Measurements from ENCODE around the gene DOCK2.
"Not testable (repeated sequence)": the region's sequence is repeated elsewhere in the genome, so short reads cannot be mapped to it uniquely, and the experiment has no call there.

DOCK2 gene

DNA sequence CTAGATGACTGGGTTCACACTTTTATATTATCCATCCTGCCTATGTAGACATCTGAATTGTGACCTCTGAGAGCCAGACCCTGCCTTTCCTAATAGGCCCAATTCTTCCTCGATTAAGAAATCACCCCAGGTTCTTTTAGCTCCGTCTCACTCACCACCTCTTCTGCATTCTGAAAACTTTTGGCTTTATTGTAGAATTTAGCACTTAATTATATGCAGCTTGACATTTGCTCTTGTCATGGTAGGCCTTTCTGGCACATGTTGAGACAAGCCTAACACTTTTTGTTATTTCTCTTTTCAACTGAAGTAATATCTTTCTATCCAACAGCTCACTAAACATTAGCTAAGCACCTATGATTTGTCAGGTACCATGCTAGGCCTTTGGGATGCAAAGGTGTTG, 180.0 kb downstream of the DOCK2 start:
- DNase-seq (ENCODE audit: low spot score) = no peak

DNA sequence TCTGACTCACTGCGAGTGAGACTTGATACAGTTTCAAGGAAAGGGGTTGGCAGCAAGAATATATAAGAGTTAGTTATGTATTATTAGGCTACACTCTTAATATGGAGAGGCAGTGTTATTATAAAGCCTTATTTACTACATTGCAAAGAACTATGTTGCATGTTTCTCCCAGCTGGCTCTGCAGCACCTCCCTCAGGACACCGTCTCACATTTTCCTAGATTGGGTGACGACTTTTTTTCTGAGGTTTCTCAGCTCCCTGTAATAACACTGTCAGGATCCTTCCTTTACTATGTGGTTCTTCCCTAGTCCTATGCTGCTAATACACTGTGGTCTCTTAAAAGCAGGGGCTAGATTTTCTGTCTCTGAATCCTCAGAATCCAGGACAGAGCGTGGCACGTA, 189.5 kb downstream of the DOCK2 start:
- peak; percentile 21 for DNase-seq (ENCODE audit: low spot score)

DNA sequence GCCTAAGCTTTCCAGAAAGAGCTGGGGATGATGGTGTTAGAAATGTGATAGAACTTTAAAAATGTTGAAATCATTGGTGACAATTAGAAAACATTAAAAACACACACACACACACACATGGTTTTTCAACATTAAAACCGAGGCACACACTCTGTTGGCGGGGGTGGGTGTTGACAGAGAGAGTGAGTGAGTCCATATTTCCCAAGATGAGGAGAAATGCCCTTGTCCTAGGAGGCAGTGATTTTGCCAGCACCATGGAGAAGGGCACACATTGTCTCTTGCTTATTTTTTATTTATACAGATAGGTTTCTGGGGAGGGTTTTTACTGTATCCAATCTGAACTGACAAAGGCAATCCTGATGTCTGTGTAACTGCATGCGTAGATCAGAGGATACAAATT, 190.7 kb downstream of the DOCK2 start:
- no peak for DNase-seq (ENCODE audit: low spot score)

DNA sequence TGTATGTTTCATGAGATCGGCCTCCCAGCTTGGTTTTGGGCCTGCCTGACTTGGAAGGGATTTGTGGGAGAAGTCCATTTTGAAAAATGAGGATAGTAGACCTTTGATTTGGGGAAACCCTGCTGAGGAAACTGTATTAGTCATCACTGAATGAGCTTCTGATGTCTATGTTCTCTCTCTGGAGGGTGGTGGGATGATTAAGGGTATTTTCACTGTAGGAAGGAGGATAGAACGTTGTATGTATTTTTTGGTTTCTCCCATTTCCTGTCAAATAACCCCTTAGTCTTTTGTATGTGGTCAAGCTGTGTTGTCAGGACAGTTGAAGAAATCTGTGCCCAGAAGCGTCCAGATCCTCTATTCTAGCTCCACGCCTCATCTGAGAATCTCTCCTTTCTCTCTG, 191.3 kb downstream of the DOCK2 start:
- DNase-seq (ENCODE audit: low spot score) = no peak

- no peak for DNase-seq (ENCODE audit: low spot score)
These were observed 194.3 kb downstream of the DOCK2 start for GRCh38 chr5:169831331-169831730.

DNA sequence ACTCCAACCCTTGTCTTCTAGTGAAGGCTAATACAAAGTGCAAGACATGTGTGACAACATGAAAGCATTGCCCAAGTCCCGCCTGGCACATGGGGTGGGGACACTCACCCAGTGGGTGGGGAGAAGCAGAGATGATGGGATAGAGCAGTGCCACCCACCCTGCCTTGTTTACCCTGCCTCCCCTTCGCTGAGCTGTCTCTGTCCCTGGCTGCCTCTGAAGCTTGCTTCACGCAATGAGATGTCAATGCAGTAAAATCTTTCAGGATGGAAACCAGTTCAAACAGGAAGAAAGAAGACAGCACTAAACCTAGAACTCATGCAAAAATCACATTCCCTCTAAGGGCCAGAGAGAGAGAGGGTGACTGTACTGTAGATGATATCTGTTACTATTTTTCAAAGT, 195.2 kb downstream of the DOCK2 start:
- no peak for DNase-seq (ENCODE audit: low spot score)

GRCh38 chr5:169832845-169833244, 195.8 kb downstream of the DOCK2 start:
- DNase-seq (ENCODE audit: low spot score) = no peak

DNA sequence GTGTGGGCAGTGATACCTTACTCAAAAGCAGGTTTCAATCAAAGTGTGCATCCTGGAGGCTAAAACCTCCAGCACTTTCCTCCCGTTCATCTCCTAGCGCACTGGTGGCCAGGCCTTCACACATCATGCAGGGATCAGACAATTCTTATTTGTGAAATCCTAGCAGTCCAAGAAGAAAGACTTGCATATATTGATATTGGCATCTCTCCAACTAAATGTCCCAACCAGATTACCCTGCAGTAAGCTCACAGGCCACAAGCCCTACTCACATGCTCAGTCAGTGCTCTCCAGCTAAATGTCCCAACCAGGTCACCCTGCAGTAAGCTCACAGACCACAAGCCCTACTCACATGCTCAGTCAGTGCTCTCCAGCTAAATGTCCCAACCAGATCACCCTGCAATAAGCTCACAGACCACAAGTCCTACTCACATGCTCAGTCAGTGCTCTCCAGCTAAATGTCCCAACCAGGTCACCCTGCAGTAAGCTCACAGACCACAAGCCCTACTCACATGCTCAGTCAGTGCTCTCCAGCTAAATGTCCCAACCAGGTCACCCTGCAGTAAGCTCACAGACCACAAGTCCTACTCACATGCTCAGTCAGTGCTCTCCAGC, 196.7 kb downstream of the DOCK2 start:
- DNase-seq (ENCODE audit: low spot score) = not testable (repeated sequence)

DNA sequence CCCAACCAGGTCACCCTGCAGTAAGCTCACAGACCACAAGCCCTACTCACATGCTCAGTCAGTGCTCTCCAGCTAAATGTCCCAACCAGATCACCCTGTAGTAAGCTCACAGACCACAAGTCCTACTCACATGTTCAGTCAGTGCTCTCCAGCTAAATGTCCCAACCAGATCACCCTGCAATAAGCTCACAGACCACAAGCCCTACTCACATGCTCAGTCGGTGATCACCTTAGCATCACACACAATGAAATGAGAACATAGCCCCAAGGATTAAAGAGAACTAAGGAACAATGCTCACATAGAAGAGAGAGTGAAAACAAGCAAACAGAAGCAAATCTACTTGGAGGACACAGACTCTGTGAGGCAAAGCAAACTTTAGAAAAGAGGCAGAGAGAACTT, 197.5 kb downstream of the DOCK2 start:
- not testable (repeated sequence) for DNase-seq (ENCODE audit: low spot score)

DNA sequence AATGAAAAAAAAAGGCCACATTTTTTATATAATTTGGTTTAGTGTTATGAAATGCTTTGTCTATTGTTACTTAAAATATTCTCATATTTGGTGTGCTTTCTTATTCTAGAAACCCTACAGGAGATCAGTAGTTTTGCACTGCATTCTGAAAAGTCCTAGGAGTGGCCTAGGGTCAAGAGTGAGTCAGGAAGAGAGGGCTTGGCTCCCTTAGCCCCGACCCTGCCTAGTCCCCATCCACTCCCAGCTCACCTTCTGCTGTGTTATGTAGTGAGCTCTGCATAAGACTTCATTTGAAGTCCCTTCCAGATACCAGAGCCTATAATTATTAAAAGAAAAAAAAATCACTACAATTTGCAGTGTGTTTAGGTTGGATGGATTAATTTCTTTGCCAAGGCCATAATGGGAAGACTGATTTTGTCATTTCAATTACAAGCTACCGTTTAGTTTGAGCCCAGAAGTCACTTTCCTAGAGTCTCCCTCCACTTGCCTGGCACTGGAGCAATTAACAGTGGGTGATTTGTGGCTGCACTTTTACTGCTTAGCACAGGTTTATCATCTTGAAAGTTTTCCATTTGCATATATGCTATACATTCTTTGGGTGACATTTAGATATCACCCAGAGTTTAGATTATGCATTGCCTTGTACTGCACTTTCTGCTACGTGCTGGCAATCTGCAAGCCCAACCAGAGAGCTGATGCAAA, 199.9 kb downstream of the DOCK2 start:
- DNase-seq (ENCODE audit: low spot score) = no peak

- DNase-seq (ENCODE audit: low spot score) = no peak
These were observed 200.6 kb downstream of the DOCK2 start for GRCh38 chr5:169837686-169838085.

DNA sequence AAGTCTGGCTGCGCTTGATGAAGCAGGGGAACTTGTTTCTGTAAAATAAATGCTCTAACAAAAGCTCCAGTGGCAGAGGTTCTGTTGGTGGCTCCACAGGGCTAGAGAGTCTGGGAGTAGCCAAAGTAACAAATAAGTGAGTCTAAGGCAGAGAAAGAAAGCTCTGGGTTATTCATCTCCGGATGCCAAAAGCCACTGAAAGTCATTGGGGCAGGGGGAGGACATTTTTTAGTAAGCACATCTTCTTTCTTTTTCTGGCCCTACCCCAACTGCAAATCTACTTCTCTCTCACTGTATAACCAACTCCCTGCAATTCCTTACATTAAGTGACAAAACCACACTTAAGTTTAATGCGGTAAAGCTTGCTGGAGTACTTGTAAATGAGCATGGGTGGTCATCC, 201.6 kb downstream of the DOCK2 start:
- no peak for DNase-seq (ENCODE audit: low spot score)

DNA sequence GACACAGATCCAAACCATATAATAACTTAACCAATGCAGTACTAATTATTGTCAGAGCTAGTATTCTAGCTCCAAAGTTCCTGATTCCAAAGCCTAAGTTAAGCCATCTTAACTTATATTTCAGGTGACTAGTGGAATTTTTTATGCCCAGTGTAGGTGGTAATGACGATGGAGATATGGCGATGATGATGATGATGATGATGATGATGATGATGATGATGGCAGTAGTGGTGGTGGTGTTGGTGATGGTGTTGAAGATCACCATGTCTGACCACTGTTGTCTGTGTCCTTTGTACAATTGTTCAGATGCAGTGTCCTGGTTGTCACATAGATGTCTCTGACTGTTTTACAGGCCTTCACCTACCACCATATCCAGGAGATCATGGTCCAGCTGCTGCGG, 203.3 kb downstream of the DOCK2 start:
- DNase-seq (ENCODE audit: low spot score) = no peak

- no peak for DNase-seq (ENCODE audit: low spot score)
These were observed 205.6 kb downstream of the DOCK2 start for GRCh38 chr5:169842699-169843098.

GRCh38 chr5:169847519-169847918, 210.4 kb downstream of the DOCK2 start:
- no peak for DNase-seq (ENCODE audit: low spot score)

DNA sequence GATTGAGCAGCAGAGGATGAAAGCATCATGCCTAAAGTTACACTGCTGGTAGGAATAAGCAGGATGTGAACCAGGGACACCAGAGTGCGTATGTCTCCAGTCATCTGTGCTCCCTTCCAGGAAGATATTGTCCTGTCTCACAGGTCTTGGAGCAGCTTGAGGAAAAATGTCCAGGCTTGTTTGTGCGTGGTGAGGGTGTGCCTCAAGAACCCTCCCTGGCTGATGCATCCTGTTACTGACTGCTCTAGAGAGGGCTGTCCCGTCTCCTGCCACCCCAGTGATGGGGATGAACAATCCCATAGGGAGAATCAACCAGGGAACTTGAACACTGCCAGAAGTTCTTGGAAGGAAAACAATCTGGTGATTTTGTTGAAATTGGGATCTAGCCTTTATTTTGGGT, 211.2 kb downstream of the DOCK2 start:
- no peak for DNase-seq (ENCODE audit: low spot score)

DNA sequence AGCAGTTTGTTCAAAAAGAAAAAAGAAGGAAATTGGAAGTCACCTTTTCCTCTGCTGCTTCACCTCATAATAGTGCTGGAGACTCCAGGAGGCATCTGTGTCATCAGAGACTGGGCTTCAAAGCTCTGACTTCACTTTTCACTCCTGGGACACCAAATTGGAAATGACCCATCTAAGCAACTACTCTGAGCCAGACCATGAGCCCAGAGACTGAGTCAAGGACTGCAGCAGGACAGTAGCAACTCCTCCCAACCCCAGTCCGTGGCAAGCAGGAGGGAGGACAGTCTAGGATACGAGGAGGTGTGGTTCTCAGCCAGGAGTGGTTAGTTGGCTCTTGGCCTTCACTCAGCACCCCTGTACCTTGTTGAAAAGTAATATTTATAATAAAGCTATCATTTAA, 211.7 kb downstream of the DOCK2 start:
- DNase-seq (ENCODE audit: low spot score) = no peak

- no peak for DNase-seq (ENCODE audit: low spot score)
These were observed 213.3 kb downstream of the DOCK2 start for GRCh38 chr5:169850409-169850808.

DNA sequence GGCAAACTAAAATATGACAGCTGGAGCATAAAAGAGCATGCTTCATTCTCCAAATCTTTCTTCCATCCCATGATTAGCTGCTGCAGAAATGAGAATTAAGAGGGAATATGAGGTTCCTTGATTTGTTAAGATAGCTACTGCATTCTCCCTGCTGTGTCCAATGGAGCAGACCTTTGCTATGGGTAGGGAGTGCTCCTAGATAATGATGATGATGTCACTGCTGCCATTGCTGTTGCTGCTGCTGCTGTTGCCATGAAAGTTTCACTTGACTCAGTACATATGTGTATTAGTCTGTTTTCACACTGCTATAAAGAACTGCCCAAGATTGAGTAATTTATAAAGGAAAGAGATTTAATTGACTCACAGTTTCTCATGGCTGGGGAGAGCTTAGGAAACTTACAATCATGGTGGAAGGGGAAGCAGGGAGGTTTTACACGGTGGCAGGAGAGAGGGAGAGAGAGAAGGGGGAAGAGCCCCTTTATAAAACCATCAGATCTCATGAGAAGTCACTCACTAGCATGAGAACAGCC, 214.3 kb downstream of the DOCK2 start:
- DNase-seq (ENCODE audit: low spot score) = no peak

DNA sequence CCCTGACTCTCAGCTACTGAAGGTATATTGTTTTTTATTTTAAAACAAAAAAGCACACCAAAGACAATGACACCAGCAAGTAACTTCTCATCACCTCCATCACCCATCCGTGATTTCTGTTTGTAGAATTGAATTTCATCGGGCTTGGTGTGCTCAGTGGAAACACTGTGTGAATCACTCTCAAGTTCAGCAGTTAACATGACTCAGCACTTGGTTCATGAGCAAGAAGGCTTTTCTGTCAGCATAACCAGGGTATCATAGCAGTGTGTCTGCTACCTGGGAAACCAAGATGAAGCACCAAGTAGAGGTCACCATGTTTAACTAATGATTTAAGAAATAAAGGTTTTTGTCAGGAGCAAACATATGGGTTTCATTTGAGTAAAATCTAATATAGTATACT, 219.5 kb downstream of the DOCK2 start:
- DNase-seq (ENCODE audit: low spot score) = peak; percentile 75

- no peak for DNase-seq (ENCODE audit: low spot score)
These were observed 223.5 kb downstream of the DOCK2 start for GRCh38 chr5:169860585-169860984.

GRCh38 chr5:169861433-169861832, 224.4 kb downstream of the DOCK2 start:
- no peak for DNase-seq (ENCODE audit: low spot score)

DNA sequence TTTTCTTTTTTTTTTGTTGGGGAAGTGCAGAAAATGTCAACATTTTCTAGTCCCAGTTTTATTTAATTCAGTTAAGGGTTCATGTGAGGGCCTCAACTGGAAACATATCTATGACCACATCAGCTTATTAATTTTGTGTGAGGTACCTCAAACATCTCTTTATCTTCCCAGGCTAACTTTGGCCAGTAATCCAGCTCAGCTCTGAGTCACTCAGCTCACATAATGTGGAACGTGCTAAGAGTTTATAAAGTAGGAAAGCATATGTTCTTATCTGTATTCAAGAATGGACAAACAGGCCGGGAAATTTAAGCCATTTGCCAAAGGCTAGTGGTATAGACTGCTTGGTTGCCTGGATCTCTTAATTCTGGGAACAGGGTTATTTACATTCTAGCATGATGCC, 224.9 kb downstream of the DOCK2 start:
- DNase-seq (ENCODE audit: low spot score) = peak; percentile 63

DNA sequence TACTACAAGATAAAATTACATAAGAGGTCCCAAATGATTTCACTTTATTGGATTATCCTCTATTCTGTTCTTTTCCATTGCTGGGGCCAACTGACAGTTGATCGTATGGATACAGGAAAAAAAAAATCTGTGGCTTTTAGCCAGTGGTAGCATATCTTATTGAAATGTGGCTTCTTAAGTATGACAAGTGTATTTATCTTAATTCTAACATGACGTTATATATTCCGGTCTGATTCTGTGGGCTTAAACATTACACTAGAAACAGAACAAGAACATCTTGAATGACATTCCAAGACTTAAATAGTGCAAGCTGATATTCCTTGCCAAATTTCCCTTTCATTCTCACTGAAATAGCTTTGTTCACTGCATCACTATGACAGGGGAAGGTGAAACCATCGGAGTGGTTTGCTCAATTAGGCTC, 225.3 kb downstream of the DOCK2 start:
- no peak for DNase-seq (ENCODE audit: low spot score)
